IMR-90 (cell line): ENCODE results near the gene EPN2. TPM values are rescaled to one million over a fixed set of nuclear protein-coding genes. Genes with fewer than 3 reads are reported as not detected.

Source experiments
- ATAC-seq: fragments of 200-7000 bp; cut with Tn5 transposase; 2 replicates; pipeline ENCODE4 v1.9.1; 2020; ENCODE audit warnings: low read depth, mild to moderate bottlenecking, moderate library complexity
- BruUV-seq: library from RNA; stranded (reverse); fragments of 400-500 nt; replicated peaks from 2 replicates; lab custom pipeline; 2021; lab: Mats Ljungman, UMichigan
- CTCF ChIA-PET: fragments of 300-600 bp; formaldehyde crosslinking; extraction: SDS; loops from one replicate; lab custom pipeline; 2021; ENCODE audit warnings: antibody characterized with exemption; lab: Yijun Ruan, JAX
- POLR2A ChIA-PET: fragments of 300-600 bp; sonication (Branson Sonifier 250); formaldehyde crosslinking; loops from one replicate; lab custom pipeline; 2022; ENCODE audit warnings: antibody characterized with exemption; ENCODE audit not compliant: unreplicated experiment; lab: Charles Lee
- DNase-seq: peaks from one replicate; pipeline ENCODE4 v3.0.0; 2013
- H2AFZ ChIP-seq: replicated peaks from 2 replicates; pipeline ENCODE3; 2013; ENCODE audit warnings: low read length, mild to moderate bottlenecking; ENCODE audit not compliant: poor library complexity
- H2AK5ac ChIP-seq: 2 replicates; pipeline ENCODE4 v1.6.1; 2013; ENCODE audit warnings: low read depth, low read length, inconsistent platforms
- H2AK9ac ChIP-seq: replicated peaks from 2 replicates; pipeline ENCODE3; 2013; ENCODE audit warnings: mild to moderate bottlenecking, low read depth, low read length, moderate library complexity; ENCODE audit not compliant: poor library complexity
- H2BK120ac ChIP-seq: 2 replicates; pipeline ENCODE4 v1.6.1; 2013; ENCODE audit warnings: low read depth, low read length, inconsistent platforms
- H2BK15ac ChIP-seq: 3 replicates; pipeline ENCODE4 v1.6.1; 2013; ENCODE audit warnings: low read depth, low read length, inconsistent platforms
- H2BK20ac ChIP-seq: 2 replicates; pipeline ENCODE4 v1.6.1; 2013; ENCODE audit warnings: low read depth, mild to moderate bottlenecking, inconsistent platforms, low read length, moderate library complexity
- H2BK5ac ChIP-seq: 2 replicates; pipeline ENCODE4 v1.6.1; 2013; ENCODE audit warnings: mild to moderate bottlenecking, low read depth, low read length, inconsistent platforms; ENCODE audit not compliant: poor library complexity, severe bottlenecking
- H3K14ac ChIP-seq: replicated peaks from 2 replicates; pipeline ENCODE4 v1.6.1; 2013; ENCODE audit warnings: low read depth, low read length, inconsistent platforms
- H3K18ac ChIP-seq: 2 replicates; pipeline ENCODE4 v1.6.1; 2013; ENCODE audit warnings: low read depth, low read length, control low read depth
- H3K23ac ChIP-seq: 2 replicates; pipeline ENCODE4 v1.6.1; 2013; ENCODE audit warnings: low read depth, low read length, inconsistent platforms
- H3K27ac ChIP-seq: 2 replicates; pipeline ENCODE4 v1.5.1; 2013; ENCODE audit warnings: mild to moderate bottlenecking, control low read depth, low read length; ENCODE audit not compliant: insufficient read depth
- H3K27me3 ChIP-seq: 2 replicates; pipeline ENCODE4 v1.6.1; 2013; ENCODE audit warnings: low read length; ENCODE audit not compliant: control insufficient read depth, insufficient read depth
- H3K36me3 ChIP-seq: 2 replicates; pipeline ENCODE4 v1.6.1; 2013; ENCODE audit warnings: low read length, mixed read lengths; ENCODE audit not compliant: control insufficient read depth, insufficient read depth
- H3K4ac ChIP-seq: 2 replicates; pipeline ENCODE4 v1.6.1; 2013; ENCODE audit warnings: low read depth, low read length, inconsistent platforms
- H3K4me1 ChIP-seq: 2 replicates; pipeline ENCODE4 v1.6.1; 2013; ENCODE audit warnings: low read length, mixed read lengths; ENCODE audit not compliant: control insufficient read depth, insufficient read depth
- H3K4me2 ChIP-seq: 2 replicates; pipeline ENCODE4 v1.6.1; 2013; ENCODE audit warnings: low read depth, mild to moderate bottlenecking, control low read depth, low read length, moderate library complexity
- H3K4me3 ChIP-seq: 2 replicates; pipeline ENCODE4 v1.5.1; 2013; ENCODE audit warnings: low read depth, mild to moderate bottlenecking, control low read depth, low read length, moderate library complexity; ENCODE audit not compliant: insufficient read depth
- H3K56ac ChIP-seq: 2 replicates; pipeline ENCODE4 v1.6.1; 2013; ENCODE audit warnings: low read length, inconsistent platforms; ENCODE audit not compliant: insufficient read depth; ENCODE audit errors: extremely low read depth
- H3K79me1 ChIP-seq, 2 experiments: 2 replicates each; pipeline ENCODE4 v1.6.1; 2013; ENCODE audit warnings: low read length in 2 of 2, inconsistent platforms in 1 of 2, low read depth in 1 of 2
- H3K9ac ChIP-seq: 2 replicates; pipeline ENCODE4 v1.6.1; 2013; ENCODE audit warnings: low read depth, low read length, control low read depth
- H3K9me1 ChIP-seq: 2 replicates; pipeline ENCODE4 v1.6.1; 2013; ENCODE audit warnings: low read length, inconsistent platforms; ENCODE audit not compliant: insufficient read depth
- H3K9me3 ChIP-seq: 2 replicates; pipeline ENCODE4 v1.6.1; 2013; ENCODE audit warnings: low read length; ENCODE audit not compliant: control insufficient read depth, insufficient read depth
- H4K20me1 ChIP-seq: 2 replicates; pipeline ENCODE4 v1.6.1; 2013; ENCODE audit warnings: low read length, inconsistent platforms; ENCODE audit not compliant: insufficient read depth
- H4K5ac ChIP-seq: 2 replicates; pipeline ENCODE4 v1.6.1; 2013; ENCODE audit warnings: mild to moderate bottlenecking, low read depth, low read length, control low read depth
- H4K8ac ChIP-seq, 2 experiments: 2 replicates each; pipeline ENCODE4 v1.6.1; 2013; ENCODE audit warnings: low read depth in 2 of 2, low read length in 2 of 2, control low read depth in 1 of 2, inconsistent platforms in 1 of 2
- H4K91ac ChIP-seq: 2 replicates; pipeline ENCODE4 v1.6.1; 2013; ENCODE audit warnings: low read depth, low read length, inconsistent platforms; ENCODE audit not compliant: insufficient read depth
- CHD1 ChIP-seq: IDR thresholded peaks from 2 replicates; pipeline ENCODE4 v1.6.1; 2012; ENCODE audit warnings: low read depth, low read length, improper control_type of control experiment
- MAFK ChIP-seq: IDR thresholded peaks from 2 replicates; pipeline ENCODE4 v1.6.1; 2012; ENCODE audit warnings: low read depth, low read length, improper control_type of control experiment
- MXI1 ChIP-seq: IDR thresholded peaks from 2 replicates; pipeline ENCODE4 v1.6.1; 2012; ENCODE audit warnings: low read depth, mild to moderate bottlenecking, low read length, moderate library complexity, borderline replicate concordance
- POLR2A ChIP-seq: IDR thresholded peaks from 2 replicates; pipeline ENCODE4 v1.6.1; 2012; ENCODE audit warnings: mild to moderate bottlenecking, low read depth, low read length
- RFX5 ChIP-seq: IDR thresholded peaks from 2 replicates; pipeline ENCODE4 v1.8.0; 2012; ENCODE audit warnings: low read depth, mild to moderate bottlenecking, low read length, moderate library complexity
- SMC3 ChIP-seq: fragments of 150-350 bp; IDR thresholded peaks from 2 replicates; pipeline ENCODE4 v1.6.1; 2016; ENCODE audit warnings: low read depth, mild to moderate bottlenecking, antibody characterized with exemption, low read length, moderate library complexity
- WGBS, 2 experiments: methylation state at CpG; one replicate each; pipeline versions ENCODE4 v1.1.5 to v1.1.7; 2013; ENCODE audit warnings: missing lambda C conversion rate in 2 of 2; ENCODE audit not compliant: insufficient read length in 1 of 2; ENCODE audit errors: extremely low coverage in 2 of 2; 5-methylcytosine and 5-hydroxymethylcytosine counted together
- dilution Hi-C: fragments of 300-500 bp; cut with HindIII; formaldehyde crosslinking; loops from one replicate; pipeline ENCODE4 v1.14.3; 2018; ENCODE audit warnings: low sequenced_read_pairs; ENCODE audit not compliant: unreplicated experiment
- in situ Hi-C: fragments of 300-500 bp; cut with MboI; formaldehyde crosslinking; loops from 3 replicates; pipeline ENCODE4 v1.14.3; 2019; ENCODE audit warnings: low sequenced_read_pairs, inconsistent platforms, mixed read lengths
- intact Hi-C: fragments of 100-400 bp; cut with micrococcal nuclease; formaldehyde crosslinking; loops from 2 replicates; pipeline ENCODE4 v1.10.0; 2022
- polyA plus RNA-seq, 3 experiments: library from polyadenylated mRNA; depleted of rRNA; stranded (reverse); fragments of >200 nt; gene quantifications; 2 replicates each; pipeline ENCODE4 v1.2.3, GENCODE V29; 2012; ENCODE audit warnings: low replicate concordance in 1 of 3
- total RNA-seq: library from RNA; depleted of rRNA; stranded (reverse); fragments of >200 nt; gene quantifications from 2 replicates; pipeline ENCODE4 v1.2.3, GENCODE V29; 2012
- TF ChIP-seq, protein P1 (sequence below): conservative IDR thresholded peaks from 2 replicates; pipeline ENCODE4 v1.5.1; 2012; ENCODE audit warnings: mild to moderate bottlenecking, low read depth, low read length, improper control_type of control experiment

The EPN2 gene
- total and polyA plus RNA-seq, 2 of the 4 experiments (the other 2 are of a cell fraction) = 14.9 to 25.3 TPM

DNA sequence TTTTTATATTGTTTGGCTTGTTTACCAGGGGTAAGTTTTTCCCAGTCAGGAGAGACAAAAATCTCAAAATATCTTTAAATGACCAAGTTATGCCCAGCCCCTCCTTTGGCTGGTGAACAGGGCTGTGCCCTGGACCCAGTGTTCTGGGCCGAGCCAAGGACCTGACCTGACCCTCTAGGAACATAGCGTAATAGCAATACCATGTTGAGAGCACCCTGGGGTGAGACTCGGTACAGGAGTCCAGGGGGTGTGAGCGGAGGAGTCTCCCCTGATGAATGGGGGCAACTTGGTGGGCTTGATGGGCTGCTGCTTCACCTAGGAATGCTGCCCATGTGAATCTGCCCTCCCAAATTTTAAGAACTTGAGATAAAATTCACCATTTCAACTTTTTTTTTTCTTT is 77.9 kb downstream of the EPN2 start:
- in situ Hi-C loops (no loop called here), dilution Hi-C loops (no loop called here), intact Hi-C loops (no loop called here)
- Histone ChIP-seq H3K56ac (no peak overlapping the region), H3K18ac (no peak overlapping the region), H3K27ac (no peak overlapping the region), H2AFZ (no peak overlapping the region), H2BK20ac (no peak overlapping the region), H4K5ac (no peak overlapping the region), H4K91ac (no peak overlapping the region), H3K9me3 (no peaks in the 10 kb centered on the region), H3K4me1 (peaks cover 11% of the 10 kb centered on the region), H3K36me3 (peaks cover 35% of the 10 kb centered on the region), H2BK15ac (no peak overlapping the region), H3K4ac (no peak overlapping the region), H2BK120ac (no peak overlapping the region), H3K14ac (no peak overlapping the region), H3K27me3 (no peaks in the 10 kb centered on the region), H2AK9ac (no peak overlapping the region), H4K8ac (no peak overlapping the region), H3K4me2 (no peak overlapping the region), H3K9ac (no peak overlapping the region), H3K9me1 (peaks cover 15% of the 10 kb centered on the region), H2AK5ac (no peak overlapping the region), H4K20me1 (peaks cover 4% of the 10 kb centered on the region; the same call in 1 of the 2 replicates), H3K4me3 (no peak overlapping the region), H3K79me1 (peaks cover 6 to 40% of the 10 kb centered on the region in 2 experiments; a peak in 3 of 4 replicates), H2BK5ac (no peak overlapping the region), H3K23ac (no peak overlapping the region)
- BruUV-seq = no TSS peak
- ATAC-seq = no peak
- ChIA-PET POLR2A (no interaction called here), CTCF (no interaction called here)
- no peak for TF ChIP-seq MXI1
- TF ChIP-seq POLR2A = no peak
- TF ChIP-seq RFX5 = no peak
- no peak for TF ChIP-seq CHD1
- TF ChIP-seq MAFK = no peak
- TF ChIP-seq SMC3 = no peak
- TF ChIP-seq, protein P1, sequence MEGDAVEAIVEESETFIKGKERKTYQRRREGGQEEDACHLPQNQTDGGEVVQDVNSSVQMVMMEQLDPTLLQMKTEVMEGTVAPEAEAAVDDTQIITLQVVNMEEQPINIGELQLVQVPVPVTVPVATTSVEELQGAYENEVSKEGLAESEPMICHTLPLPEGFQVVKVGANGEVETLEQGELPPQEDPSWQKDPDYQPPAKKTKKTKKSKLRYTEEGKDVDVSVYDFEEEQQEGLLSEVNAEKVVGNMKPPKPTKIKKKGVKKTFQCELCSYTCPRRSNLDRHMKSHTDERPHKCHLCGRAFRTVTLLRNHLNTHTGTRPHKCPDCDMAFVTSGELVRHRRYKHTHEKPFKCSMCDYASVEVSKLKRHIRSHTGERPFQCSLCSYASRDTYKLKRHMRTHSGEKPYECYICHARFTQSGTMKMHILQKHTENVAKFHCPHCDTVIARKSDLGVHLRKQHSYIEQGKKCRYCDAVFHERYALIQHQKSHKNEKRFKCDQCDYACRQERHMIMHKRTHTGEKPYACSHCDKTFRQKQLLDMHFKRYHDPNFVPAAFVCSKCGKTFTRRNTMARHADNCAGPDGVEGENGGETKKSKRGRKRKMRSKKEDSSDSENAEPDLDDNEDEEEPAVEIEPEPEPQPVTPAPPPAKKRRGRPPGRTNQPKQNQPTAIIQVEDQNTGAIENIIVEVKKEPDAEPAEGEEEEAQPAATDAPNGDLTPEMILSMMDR = no peak
- no peak for DNase-seq
- WGBS, 2 experiments = no CpG with 5 or more reads among the region's 4 CpGs
